Fibroblast of pulmonary artery (primary cell): ENCODE measurements around the gene CTIF.

ENCODE experiments used
- DNase-seq: peaks from one replicate; pipeline ENCODE4 v3.0.0-alpha.2; 2010; ENCODE audit warnings: low read depth
- H3K4me3 ChIP-seq: replicated peaks from 2 replicates; pipeline ENCODE4 v1.5.1; 2011; ENCODE audit warnings: low read depth, mild to moderate bottlenecking, control low read depth, low read length, moderate library complexity
- CTCF ChIP-seq: IDR thresholded peaks from 2 replicates; pipeline ENCODE4 v1.5.1; 2011; ENCODE audit warnings: mild to moderate bottlenecking, control low read depth, low read length, inconsistent platforms; ENCODE audit errors: missing control alignments

Gene CTIF

GRCh38 chr18:48899558-48900174 lies 360.8 kb downstream of the CTIF start:
- no peak overlapping the region for H3K4me3 ChIP-seq
- no peak for DNase-seq
- TF ChIP-seq CTCF, result no peak

DNA sequence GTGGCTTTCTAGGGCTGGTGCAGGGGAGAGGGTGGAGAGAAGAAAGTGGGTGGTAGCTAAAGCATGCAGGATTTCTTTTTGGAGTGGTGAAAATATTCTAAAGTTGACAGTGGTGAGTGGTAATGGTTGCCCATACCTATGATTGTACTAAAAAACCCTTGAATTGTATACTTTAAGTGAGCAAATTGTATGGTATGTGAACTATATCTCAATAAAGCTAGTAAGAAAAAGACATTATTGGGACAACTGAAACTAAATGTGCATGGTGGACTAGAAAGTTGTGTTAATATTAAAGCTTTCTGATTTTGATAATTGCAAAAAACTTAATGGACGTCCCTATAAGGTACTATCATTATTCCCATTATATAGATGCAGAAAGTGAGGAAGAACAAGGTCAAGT lies 361.6 kb downstream of the CTIF start:
- no peak overlapping the region for H3K4me3 ChIP-seq
- no peak for DNase-seq
- TF ChIP-seq CTCF, result no peak

DNA sequence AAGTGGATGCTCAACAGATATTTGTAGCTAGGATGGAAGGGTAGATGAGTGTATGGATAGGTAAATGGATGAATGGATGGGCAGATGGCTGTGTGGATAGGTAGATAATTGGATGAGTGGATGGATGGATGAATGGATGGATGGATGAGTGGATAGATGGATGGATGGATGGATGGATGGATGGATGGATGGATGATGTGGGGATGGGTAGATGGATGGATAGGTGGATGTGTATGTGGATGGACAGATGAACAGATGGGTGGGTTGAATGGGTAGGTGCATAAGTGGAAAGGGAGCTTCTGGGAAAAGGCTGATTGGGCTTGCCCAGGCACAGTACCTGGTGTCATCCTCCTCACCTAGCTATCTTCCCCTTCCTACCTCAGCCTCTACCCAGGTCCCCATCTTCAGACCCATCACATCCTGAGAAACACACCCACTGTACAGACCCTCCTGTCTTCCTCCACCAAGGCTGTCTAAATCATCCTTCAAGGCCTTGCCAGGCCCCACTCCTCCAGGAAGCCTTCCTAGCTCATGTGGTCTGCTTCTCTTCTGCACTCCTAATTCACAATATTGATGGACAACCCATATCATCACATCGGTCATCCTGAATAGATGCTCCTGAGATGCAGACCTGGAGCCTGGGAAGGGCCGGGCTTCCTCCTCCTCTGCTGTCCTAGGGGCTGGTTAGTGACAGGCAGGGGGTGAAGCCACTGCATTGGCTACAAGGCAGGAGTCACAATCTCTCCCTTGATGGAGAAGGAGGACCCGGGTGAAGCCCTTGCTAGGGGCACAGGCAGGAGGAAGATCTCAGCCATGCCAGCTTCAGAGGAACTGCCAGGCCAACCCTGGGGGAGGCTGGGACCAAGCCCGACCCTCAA lies 362.6 kb downstream of the CTIF start:
- no peak for DNase-seq
- TF ChIP-seq CTCF, result no peak
- no peak overlapping the region for H3K4me3 ChIP-seq

DNA sequence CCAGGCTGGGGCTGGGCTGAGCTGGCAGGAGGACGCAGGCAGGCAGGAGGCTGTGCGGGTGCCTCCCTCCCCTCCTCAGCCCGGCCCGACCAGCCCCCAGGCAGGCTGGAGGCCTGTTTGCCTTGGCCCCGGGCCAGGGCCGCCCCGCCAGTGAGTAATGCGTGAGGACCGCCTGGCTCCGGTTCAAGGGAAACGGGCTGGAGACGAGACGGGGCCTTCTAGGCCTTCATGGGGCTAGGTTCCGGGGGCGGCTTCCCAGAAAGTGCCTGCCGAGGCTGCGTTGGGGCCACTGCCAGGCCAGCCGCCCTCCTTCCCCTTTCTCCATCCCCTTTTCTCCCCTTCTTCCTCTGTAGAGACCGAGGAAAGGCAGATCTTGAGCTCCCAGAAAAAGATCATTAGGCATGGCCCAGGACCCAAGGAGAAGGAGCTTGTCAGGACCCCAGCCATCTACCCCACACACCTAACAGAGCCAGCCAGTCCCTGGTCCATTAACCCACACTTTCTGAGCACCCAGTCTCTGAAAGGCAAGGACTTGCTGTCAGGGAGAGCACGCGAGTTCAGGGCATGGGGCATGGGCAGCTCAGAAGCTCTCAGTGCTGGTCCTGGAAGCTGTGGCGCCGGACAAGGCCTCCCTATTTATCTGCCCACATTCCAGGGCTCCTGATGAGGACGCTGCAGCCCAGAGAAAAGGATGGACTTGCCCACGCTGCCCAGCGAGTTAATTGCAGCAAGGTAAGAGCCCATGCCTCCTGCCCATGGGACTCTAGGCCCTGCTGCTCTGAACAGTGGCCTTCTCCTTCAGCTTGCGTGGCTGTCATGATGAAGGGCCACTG lies 363.4 kb downstream of the CTIF start:
- peak; percentile 95 for DNase-seq
- no peak overlapping the region for H3K4me3 ChIP-seq
- no peak for TF ChIP-seq CTCF

DNA sequence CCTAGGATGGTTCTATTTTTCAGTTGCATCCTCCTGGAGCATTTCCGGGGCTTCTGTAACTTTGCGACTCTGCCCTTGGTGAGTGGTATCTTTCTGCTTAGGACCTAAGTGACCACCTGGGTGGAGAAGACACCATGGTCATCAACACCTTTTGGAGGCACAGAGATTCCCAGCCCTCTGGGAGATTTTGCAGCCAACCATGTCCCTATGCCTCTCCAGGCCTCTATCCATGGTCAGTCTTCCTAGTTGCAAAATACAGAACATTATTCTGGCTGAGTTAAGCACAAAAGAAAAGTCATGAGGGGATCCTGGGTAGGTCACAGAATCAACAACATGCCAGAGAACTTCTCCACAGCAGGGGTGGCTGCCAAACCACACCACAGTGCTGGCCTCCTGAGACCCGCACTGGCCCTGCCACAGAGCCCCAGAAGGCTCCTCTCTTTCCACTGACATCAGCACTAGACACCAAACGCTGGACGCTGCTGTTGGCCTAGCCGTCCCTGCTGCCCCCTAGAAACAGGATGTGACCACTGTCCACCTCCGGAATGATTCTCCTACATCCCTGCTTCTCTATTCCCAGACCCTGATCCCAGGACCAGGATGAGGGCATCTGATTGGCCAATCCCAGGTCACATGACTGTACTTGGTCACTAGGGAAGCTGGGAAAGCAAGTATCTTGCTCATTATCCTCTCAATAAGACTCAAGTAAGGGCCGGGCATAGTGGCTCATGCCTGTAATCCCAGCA lies 364.2 kb downstream of the CTIF start:
- peak; percentile 76 for DNase-seq
- no peak for TF ChIP-seq CTCF
- no peak overlapping the region for H3K4me3 ChIP-seq

DNA sequence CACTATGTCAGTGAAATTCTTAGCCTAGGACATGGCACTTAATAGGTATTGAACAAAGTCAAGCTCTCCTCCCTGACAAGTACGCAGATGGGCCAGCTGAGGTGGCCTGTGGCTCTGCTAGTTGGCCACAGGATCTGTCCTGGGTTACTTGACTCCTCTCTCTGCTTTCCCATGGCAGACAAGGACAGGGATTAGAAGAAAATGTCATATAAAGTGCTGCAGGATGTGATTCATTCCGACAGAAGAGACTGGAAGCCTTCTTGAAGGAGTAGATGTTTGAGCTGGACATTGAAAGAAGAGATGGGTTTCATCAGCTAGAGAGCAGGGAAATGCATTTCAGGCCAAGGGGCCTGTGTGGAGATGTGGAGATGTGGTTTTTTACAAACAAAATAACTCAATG lies 365.3 kb downstream of the CTIF start:
- H3K4me3 ChIP-seq, result no peak overlapping the region
- no peak for DNase-seq
- TF ChIP-seq CTCF, result no peak
